NCI-H187 (cell line): ENCODE results near the gene CXCR3.
"Not testable (repeated sequence)": the region's sequence is repeated elsewhere in the genome, so short reads cannot be mapped to it uniquely, and the experiment has no call there.

Experiments
- DNase-seq, 2 experiments: peaks; one replicate each; lab custom pipeline; 2025; lab: John Stamatoyannopoulos, UW

CXCR3 gene

GRCh38 chrX:71618303-71618721 lies at the start of gene CXCR3:
Gene CXCR3, minus strand, starts transcription at chrX:71618511. Its CDS starts 62 bp downstream, at chrX:71618449.
- DNase-seq, result no peak

DNA sequence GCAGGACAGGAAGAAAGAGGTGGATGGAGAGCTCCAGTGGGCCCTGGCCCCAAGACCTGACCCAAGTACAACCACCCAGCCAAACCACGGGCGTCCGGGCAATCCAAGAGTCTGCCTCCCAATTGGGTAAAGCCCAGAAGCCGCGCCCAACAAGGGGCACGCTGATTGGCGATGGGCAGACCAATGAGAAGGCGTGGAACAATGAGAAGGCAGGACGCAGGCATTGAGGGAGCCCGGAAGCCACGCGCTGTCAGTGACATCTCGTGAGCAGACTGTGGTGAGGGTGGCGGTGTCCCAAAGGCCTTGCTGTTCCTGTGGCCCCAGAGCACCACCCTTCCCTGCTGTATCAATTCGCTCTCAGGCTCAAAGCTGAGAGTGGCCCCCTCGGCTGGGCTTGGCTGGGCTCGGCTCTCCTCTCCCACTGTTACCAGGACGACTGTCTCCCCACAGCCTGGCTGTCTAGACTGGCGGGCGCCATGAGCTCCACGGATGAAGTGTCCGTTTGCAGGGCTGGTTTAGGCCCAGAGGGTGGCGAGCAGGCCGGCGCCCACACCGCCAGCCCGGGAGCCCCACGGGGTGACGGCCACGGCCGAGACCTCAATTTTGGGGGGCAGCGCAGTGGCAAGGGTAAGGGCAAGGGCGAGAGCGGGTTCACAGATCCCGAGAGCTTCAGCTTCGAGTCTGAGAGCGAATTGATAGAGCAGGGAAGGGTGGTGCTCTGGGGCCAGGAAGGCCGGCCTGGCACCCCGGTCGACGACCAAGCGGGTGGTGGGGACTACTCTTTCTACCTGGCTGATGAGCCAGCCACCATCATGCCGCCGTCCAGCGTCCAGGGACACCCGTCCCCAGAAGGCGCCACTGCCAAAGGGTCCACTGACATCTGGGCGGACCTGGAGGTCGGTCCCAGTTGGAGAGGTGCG lies 49.3 kb upstream of the CXCR3 start, which contains the start of gene LOC101059915:
TSS of gene LOC101059915 (plus strand) at position 219 of the 920 bp plus-strand sequence.
- no peak for DNase-seq

- DNase-seq, result no peak
Measured at GRCh38 chrX:71666240-71667223, 48.2 kb upstream of the CXCR3 start.

GRCh38 chrX:71665747-71666146 lies 47.4 kb upstream of the CXCR3 start:
- DNase-seq, result no peak

DNA sequence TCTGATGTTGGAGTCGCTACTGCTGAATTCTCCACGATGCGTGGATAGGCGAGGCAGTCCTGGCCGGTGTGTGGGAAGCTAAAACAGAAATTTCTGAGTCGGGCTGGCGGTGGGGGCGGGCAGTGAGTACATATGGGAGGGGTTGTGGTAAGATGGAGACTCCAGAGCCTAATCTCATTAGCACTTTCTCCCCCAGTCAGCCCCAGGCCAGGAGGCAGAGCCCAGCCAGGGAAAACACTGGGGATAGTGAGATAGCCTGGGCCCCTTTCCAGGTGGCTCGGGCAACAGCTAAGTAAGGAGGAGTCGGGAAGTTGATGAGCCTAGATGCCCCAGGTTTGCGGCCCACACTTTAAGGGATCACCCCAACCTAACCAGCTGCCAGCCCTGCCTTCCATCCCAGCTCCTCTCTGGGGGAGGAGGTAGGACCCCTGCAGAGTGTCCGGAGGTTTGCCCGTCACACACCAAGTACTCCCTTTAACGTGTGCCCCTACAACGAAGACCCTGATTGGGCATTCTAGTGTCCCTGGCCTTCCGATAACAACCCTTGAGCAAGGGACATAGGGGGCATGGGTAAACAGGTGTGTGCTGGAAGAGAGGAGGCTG lies 46.7 kb upstream of the CXCR3 start:
- no peak for DNase-seq

DNA sequence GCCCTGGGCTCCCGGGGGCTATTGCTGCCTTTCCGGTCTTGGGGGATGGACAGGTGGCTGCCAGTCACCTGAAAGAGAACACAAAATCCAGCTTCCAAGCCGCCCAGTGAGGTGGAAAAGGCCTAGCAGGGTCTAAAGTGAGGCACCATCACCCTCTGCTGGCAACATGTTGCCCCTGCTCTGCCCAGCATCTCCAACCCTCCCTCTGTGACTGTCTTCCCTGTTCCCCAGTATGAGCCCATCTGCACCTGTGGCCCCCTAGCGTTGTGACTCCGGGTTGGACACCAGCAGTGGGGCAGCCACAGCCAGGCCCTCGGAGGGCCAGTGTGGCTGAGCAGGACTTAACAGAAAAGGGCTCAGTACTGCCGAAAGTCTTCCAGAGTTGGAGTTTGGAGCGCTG lies 45.9 kb upstream of the CXCR3 start:
- DNase-seq, result not testable (repeated sequence)

DNA sequence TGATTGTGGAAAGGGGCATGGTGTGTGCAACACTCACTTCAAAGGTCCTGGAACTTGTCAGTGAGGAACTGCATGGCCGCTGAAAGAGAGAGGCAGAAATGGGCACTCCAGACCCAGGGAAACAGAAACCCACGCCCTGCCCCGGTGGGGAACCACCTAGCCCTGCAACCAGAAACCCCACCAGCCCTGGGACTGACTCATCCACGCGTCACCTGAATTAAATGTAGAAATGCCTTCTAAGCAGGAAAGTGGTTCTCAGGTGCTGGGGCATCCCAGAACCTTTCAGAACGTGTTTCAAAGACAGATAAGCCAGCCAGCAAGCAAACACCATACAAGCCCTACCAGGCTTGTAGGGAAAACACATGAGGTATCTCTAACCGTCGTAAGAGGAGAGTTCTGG lies 44.9 kb upstream of the CXCR3 start:
- DNase-seq, result not testable (repeated sequence)

- not testable (repeated sequence) for DNase-seq
Measured at GRCh38 chrX:71662654-71663053, 44.3 kb upstream of the CXCR3 start.

DNA sequence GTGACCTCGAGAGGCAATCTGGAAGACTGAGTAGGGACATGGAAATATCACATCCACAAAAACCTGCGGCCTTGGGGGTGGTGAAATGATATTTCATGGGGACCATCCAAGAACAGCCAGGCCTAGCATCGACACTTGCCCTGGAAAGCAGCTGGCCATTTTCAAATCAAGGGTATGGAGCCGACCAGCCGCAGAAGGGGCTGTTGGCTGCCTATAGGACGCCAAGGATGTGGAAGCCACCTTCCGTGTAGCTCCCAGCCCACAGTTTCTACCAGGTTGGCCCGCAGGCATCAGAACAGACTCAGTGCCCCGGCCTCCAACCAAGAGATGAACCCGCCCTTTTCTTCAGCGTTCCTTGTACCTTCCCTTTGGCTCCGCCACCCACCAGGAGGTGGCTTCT lies 43.6 kb upstream of the CXCR3 start:
- DNase-seq, result no peak

DNA sequence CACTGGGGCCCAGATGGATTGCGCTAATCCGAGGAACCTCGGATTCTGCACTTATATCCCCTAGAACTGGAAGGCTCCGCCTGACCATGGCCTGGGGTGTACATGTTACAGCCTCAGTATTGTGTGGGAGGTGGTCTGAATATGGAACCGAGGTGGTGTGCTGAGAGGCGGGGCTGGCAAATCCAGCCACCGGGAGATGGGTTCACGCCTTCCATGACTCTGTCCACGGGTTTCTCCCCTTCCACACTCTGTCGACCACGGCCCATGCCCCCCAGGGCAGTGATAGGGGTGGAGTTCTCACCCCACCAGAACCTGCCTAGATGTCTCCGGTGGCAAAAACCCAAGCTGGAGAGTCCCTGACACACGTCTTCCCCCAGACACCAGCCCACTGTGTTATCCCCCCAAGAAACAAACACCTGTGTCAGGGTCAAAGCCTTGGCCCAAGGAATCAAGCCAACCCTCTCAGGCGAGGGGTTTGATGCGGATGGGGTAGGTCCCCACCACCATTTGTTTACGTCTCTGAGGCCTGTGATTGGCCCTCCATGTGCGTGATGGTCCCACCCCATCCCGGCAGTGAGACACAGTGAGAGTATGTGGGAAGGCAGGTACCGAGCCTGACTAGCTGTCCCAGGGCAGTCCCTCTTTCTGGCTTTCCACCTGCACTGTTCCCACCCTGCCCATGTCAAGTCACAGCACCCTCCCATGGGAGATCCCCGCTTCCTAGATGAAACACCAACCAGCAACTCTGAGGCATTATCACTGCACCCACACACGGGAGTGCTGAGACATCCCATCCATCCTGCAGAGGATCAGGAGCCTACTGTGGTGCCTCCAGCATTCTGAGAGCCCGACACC lies 42.5 kb upstream of the CXCR3 start:
- DNase-seq, result no peak

DNA sequence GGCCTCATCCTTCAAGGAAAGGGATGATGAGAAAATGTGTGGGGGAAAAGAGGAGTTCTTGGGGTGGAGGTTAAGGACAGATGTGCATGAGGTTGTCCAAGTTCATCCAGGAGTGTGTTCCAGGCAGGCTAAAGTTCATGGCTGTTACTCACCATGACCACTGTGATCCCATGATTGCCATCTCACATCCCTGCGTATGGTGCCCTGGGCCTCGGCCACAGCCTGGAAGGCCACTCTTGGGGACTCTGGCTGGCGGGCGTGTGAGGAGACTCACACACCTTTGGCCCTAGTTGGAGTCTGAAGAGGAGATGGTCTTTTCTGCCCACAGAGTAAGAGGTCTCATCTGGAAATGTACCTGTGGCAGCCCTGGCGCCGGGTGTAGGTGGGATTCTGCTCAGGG lies 41.6 kb upstream of the CXCR3 start:
- DNase-seq, result no peak

DNA sequence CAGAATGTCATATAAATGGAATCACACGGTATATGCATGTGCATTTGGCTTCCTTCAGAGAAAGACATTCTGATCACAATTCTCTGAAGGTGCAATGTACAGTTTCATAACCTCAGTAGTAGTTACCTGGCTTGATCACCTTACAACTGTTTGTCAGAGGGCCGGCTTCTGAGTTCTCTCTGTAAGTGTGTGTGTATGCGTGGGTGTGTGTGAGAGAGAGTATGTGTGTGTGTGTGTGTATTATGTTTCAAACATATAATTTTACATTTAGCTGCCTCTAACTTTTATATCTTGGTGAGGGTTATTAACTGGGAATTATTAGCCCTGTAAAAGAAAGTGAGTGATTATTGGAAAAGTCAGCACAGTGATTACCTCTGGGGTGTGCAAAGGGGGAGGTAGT lies 41.0 kb upstream of the CXCR3 start:
- DNase-seq, result no peak

DNA sequence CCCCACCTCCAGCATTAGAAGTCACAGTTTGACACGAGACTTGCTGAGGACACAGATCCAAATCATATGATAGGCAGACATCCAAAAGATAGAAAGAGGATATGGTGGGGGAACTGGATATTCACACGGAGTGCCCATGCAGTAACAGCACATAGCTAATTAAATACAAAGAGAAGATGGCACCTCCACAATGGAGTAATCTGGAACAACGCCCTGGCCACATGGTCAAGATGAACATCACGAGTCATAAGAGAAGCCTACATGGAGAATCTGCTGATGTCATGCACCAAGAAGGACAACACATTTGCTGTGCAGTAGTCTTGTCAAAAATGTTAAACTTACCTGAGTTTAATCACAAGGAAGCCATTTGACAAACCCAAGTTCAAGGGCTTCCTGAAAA lies 39.0 kb upstream of the CXCR3 start:
- DNase-seq, result no peak

- DNase-seq, result no peak
Measured at GRCh38 chrX:71653344-71653743, 35.0 kb upstream of the CXCR3 start.

DNA sequence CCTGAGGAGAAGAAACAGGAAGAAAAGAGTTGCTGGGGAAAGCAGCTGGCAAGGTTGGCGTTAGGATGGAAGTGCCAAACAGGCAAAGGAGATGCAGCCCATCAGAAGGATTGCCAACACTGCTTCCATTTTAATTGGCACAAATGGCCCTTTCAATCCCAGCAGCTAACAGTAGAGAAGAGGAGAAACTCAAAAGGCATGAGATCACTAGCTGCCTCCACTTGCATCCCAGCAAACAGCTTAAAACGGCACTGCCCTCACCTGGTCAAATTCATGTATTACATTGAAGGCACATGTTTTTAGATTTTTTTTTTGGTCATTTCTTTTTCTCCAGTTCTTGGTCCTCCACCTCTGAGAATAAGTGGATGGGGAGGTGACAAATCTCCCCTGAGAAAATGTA lies 34.1 kb upstream of the CXCR3 start:
- DNase-seq, result peak in 1 of 2 experiments; percentile 6

DNA sequence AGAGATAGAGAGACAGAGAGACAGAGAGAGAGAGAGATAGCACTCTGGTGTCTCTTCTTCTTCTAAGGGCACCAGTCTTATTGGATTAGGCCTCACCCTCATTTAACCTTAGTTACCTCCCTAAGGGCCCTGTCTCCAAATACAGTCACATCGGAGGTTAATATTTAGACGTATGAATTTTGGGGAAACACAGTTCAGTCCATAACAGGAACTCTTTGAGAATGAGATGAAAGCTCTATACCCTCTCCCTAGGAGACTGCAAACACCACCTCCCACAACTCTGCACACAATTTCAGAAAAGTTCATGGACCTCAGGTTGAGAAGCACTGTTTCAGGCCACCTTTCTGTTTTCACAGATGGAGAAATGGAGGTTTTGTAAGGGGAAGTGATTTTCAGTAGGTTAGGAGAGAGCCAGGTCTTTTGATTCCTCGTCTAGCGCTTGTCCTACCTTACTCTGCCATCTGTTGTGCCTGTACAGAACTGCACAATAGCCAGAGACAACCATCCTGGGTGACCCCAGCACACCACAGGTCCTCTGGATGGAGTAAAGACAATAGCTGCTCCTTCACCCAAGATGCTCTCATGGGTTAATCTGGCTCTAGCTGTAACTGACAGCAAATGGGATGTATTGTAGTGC lies 32.1 kb upstream of the CXCR3 start:
- no peak for DNase-seq

DNA sequence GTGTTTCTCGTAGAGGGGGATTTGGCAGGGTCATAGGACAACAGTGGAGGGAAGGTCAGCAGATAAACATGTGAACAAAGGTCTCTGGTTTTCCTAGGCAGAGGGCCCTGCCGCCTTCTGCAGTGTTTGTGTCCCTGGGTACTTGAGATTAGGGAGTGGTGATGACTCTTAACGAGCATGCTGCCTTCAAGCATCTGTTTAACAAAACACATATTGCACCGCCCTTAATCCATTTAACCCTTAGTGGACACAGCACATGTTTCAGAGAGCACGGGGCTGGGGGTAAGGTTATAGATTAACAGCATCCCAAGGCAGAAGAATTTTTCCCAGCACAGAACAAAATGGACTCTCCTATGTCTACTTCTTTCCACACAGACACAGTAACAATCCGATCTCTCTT lies 26.1 kb upstream of the CXCR3 start:
- not testable (repeated sequence) for DNase-seq

GRCh38 chrX:71640002-71640401 lies 21.7 kb upstream of the CXCR3 start:
- DNase-seq, result no peak

- no peak for DNase-seq
Measured at GRCh38 chrX:71638409-71638808, 20.1 kb upstream of the CXCR3 start.

- no peak for DNase-seq
Measured at GRCh38 chrX:71637848-71638247, 19.5 kb upstream of the CXCR3 start.

DNA sequence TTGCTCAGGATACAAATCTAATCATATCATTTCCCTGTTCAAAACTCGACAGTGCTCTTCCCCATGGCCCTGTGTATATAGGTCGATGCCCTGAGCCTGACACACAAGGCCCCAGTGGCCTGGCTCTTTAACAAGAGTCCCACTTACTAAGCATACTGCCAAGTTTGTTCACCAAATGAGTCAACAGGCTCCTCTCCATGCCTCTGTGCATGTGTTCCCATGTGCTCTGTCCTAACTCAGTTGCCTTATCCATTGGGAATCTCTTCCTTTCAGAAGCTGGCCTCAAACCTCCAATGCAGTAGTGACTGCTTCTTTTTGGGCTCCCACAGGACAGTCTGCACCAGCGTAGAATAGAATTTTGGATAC lies 18.9 kb upstream of the CXCR3 start:
- DNase-seq, result no peak
